HepG2 (cell line): Measurements from ENCODE around the gene GGA1. TPM values are rescaled to one million over a fixed set of nuclear protein-coding genes. Genes with fewer than 3 reads are reported as not detected.

Source experiments
- ATAC-seq: fragments of 200-7000 bp; cut with Tn5 transposase; 3 replicates; pipeline ENCODE4 v1.9.1; 2020; ENCODE audit warnings: mild to moderate bottlenecking, moderate library complexity
- BruUV-seq: library from RNA; stranded (reverse); fragments of 400-500 nt; replicated peaks from 2 replicates; lab custom pipeline; 2021; lab: Mats Ljungman, UMichigan
- CTCF ChIA-PET: fragments of 300-600 bp; formaldehyde crosslinking; extraction: SDS; loops from one replicate; lab custom pipeline; 2021; ENCODE audit warnings: low total read pairs, inconsistent platforms, low intra/inter-chr PET ratio; lab: Yijun Ruan, JAX
- POLR2A ChIA-PET: fragments of 350-600 bp; sonication (Branson Sonifier 250); formaldehyde crosslinking; loops from one replicate; lab custom pipeline; 2020; ENCODE audit warnings: antibody characterized with exemption, inconsistent platforms; lab: Yijun Ruan, JAX
- DNase-seq: peaks from one replicate; pipeline ENCODE4 v3.0.0-alpha.2; 2015; ENCODE audit warnings: low spot score
- FAIRE-seq: peaks from 3 replicates; lab custom pipeline; 2011; peaks lifted over from hg19 to GRCh38; lab: Jason Lieb, UNC
- H2AFZ ChIP-seq: one replicate; pipeline ENCODE4 v1.6.1; 2011; ENCODE audit warnings: low read length, inconsistent platforms
- H3K27ac ChIP-seq: fragments of 300-600 bp; 3 replicates; pipeline ENCODE4 v1.8.0; 2011; ENCODE audit warnings: mixed run types, mild to moderate bottlenecking, mixed read lengths, low read length, inconsistent platforms; ENCODE audit not compliant: insufficient read depth; ENCODE audit errors: extremely low read length
- H3K27me3 ChIP-seq, 2 experiments: fragments of 200-600 bp in 1 of 2; 2 replicates in 1 of 2; 3 replicates in 1 of 2; pipeline versions ENCODE4 v1.6.0 to v1.8.0; 2011; ENCODE audit warnings: low read length in 2 of 2, mild to moderate bottlenecking in 2 of 2, moderate library complexity in 2 of 2, inconsistent platforms in 1 of 2; ENCODE audit not compliant: insufficient read depth in 2 of 2, control insufficient read depth in 1 of 2
- H3K36me3 ChIP-seq, 2 experiments: fragments of 200-600 bp in 1 of 2; replicated peaks in 1 of 2; 2 replicates in 1 of 2; 3 replicates in 1 of 2; pipeline versions ENCODE4 v1.5.1 to v1.8.0; 2011; ENCODE audit warnings: low read length in 2 of 2, inconsistent platforms in 1 of 2; ENCODE audit not compliant: insufficient read depth in 2 of 2, control insufficient read depth in 1 of 2
- H3K4me1 ChIP-seq: 2 replicates; pipeline ENCODE4 v1.5.1; 2012; ENCODE audit warnings: low read length, inconsistent platforms; ENCODE audit not compliant: insufficient read depth
- H3K4me2 ChIP-seq: 2 replicates; pipeline ENCODE4 v1.6.0; 2011; ENCODE audit warnings: low read depth, low read length, inconsistent platforms
- H3K4me3 ChIP-seq, 3 experiments: fragments of 200-600 bp in 1 of 3; sonication (generic), shearing (Covaris generic) in 1 of 3; replicated peaks in 1 of 3; 2 replicates each; pipeline ENCODE4 v1.5.1; 2011 to 2016; ENCODE audit warnings: low read length in 3 of 3, inconsistent platforms in 2 of 3, low read depth in 2 of 3, mild to moderate bottlenecking in 2 of 3, control low read depth in 1 of 3, mixed read lengths in 1 of 3; ENCODE audit not compliant: insufficient read depth in 1 of 3
- H3K79me2 ChIP-seq: one replicate; pipeline ENCODE4 v1.6.1; 2011; ENCODE audit warnings: low read length, inconsistent platforms; ENCODE audit not compliant: insufficient read depth
- H3K9ac ChIP-seq: 2 replicates; pipeline ENCODE4 v1.6.0; 2011; ENCODE audit warnings: mild to moderate bottlenecking, low read depth, low read length, inconsistent platforms; ENCODE audit not compliant: insufficient read depth
- H3K9me3 ChIP-seq: 2 replicates; pipeline ENCODE4 v1.5.1; 2012; ENCODE audit warnings: mild to moderate bottlenecking, low read length
- H4K20me1 ChIP-seq: 2 replicates; pipeline ENCODE4 v1.6.0; 2011; ENCODE audit warnings: inconsistent platforms, mild to moderate bottlenecking, low read length, moderate library complexity; ENCODE audit not compliant: insufficient read depth
- AKAP8 ChIP-seq: sonication (generic); formaldehyde crosslinking; IDR thresholded peaks from 2 replicates; pipeline ENCODE4 v1.5.1; 2020; ENCODE audit warnings: mild to moderate bottlenecking, missing genetic modification reagents
- MEIS2 ChIP-seq: sonication (generic); formaldehyde crosslinking; IDR thresholded peaks from 2 replicates; pipeline ENCODE4 v1.9.0; 2021; ENCODE audit warnings: mild to moderate bottlenecking, missing genetic modification reagents
- MYC ChIP-seq: sonication (generic); formaldehyde crosslinking; IDR thresholded peaks from 2 replicates; pipeline ENCODE4 v1.9.0; 2021; ENCODE audit warnings: missing genetic modification reagents, borderline replicate concordance
- ZSCAN22 ChIP-seq: sonication (generic); formaldehyde crosslinking; IDR thresholded peaks from 2 replicates; pipeline ENCODE4 v1.4.0; 2020; ENCODE audit warnings: mild to moderate bottlenecking, missing genetic modification reagents
- WGBS: methylation state at CpG from one replicate; pipeline ENCODE4 v1.1.6; 2017; ENCODE audit warnings: low lambda C conversion rate; 5-methylcytosine and 5-hydroxymethylcytosine counted together
- in situ Hi-C: cut with HindIII; loops from 2 replicates; pipeline ENCODE4 v1.10.0; 2017; ENCODE audit warnings: low pct_unique_long_range_greater_than_20kb; ENCODE audit not compliant: extremely low pct_ligation_motif_present
- intact Hi-C: fragments of 100-400 bp; cut with micrococcal nuclease; formaldehyde crosslinking; loops from one replicate; pipeline ENCODE4 v1.10.0; 2022; ENCODE audit not compliant: unreplicated experiment
- polyA plus RNA-seq, 8 experiments: library from polyadenylated mRNA; depleted of rRNA in 3 of 8; stranded (reverse) in 7 of 8; unstranded in 1 of 8; fragments of >200 nt; fragmentation: Illumina TruSeq in 4 of 8; extraction: Trizol in 4 of 8; gene quantifications; 2 replicates each; pipeline versions ENCODE4 v1.2.1 to v1.2.3, GENCODE V29; 2011 to 2016; ENCODE audit warnings: low read depth in 4 of 8, missing spikeins in 1 of 8, mixed read lengths in 1 of 8; ENCODE audit not compliant: insufficient read depth in 1 of 8
- total RNA-seq, 5 experiments: library from RNA; depleted of rRNA; stranded (reverse); fragments of >200 nt; fragmentation: Illumina TruSeq; extraction: Trizol; gene quantifications; 2 replicates each; pipeline ENCODE4 v1.2.3, GENCODE V29; 2016; ENCODE audit warnings: low read depth in 1 of 5
- TF ChIP-seq, protein P1 (sequence below): sonication (generic); formaldehyde crosslinking; IDR thresholded peaks from 2 replicates; pipeline ENCODE4 v1.5.1; 2020; ENCODE audit warnings: mild to moderate bottlenecking, missing genetic modification reagents, moderate library complexity

The GGA1 gene
- total and polyA plus RNA-seq, 2 of the 13 experiments (the other 11 are each of a cell fraction or from before 2014, with no cell fraction given): 29.1 to 87.2 TPM

DNA sequence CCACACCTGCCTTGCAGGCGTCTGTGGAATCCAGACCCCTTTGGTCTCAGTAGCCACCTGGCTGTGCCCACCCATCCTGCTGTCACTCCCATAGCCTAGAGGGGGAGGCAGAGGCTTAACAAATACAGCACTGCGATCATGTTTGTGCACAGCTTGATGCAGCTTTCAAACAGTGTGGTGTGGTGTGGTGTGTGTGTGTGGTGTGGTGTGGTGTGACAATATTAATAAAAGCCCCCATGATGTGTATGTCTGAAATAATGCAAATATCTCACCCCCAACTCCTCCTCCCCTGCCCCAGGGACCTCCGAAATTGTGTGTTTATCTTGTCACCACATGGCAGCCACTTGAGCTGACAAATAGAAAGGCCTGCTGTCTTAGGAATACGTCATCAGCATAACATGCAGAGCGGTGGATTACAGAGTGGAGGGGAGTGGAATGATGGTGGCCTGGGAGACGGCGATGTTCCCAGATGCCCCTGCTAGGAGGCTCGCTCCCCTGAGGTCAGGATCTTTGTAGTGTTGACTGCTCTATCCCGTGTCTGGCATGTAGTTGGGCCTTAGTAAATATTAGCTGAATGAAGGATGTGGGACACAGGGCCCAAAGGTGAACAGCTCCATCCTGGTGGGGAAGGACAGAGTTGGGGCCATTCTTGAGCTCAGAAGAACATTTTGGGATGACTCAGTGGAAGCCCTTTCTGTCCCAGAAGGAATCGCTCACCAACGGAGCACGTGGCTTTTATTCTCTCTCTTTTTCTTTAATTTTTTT lies 52.7 kb downstream of the GGA1 start (continued):
- TF ChIP-seq, protein P1, sequence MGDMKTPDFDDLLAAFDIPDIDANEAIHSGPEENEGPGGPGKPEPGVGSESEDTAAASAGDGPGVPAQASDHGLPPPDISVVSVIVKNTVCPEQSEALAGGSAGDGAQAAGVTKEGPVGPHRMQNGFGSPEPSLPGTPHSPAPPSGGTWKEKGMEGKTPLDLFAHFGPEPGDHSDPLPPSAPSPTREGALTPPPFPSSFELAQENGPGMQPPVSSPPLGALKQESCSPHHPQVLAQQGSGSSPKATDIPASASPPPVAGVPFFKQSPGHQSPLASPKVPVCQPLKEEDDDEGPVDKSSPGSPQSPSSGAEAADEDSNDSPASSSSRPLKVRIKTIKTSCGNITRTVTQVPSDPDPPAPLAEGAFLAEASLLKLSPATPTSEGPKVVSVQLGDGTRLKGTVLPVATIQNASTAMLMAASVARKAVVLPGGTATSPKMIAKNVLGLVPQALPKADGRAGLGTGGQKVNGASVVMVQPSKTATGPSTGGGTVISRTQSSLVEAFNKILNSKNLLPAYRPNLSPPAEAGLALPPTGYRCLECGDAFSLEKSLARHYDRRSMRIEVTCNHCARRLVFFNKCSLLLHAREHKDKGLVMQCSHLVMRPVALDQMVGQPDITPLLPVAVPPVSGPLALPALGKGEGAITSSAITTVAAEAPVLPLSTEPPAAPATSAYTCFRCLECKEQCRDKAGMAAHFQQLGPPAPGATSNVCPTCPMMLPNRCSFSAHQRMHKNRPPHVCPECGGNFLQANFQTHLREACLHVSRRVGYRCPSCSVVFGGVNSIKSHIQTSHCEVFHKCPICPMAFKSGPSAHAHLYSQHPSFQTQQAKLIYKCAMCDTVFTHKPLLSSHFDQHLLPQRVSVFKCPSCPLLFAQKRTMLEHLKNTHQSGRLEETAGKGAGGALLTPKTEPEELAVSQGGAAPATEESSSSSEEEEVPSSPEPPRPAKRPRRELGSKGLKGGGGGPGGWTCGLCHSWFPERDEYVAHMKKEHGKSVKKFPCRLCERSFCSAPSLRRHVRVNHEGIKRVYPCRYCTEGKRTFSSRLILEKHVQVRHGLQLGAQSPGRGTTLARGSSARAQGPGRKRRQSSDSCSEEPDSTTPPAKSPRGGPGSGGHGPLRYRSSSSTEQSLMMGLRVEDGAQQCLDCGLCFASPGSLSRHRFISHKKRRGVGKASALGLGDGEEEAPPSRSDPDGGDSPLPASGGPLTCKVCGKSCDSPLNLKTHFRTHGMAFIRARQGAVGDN (CRISPR knock-in tag): peak; percentile 43
- TF ChIP-seq MYC (CRISPR knock-in tag): peak; percentile 33; the same call in 1 of the 2 replicates

DNA sequence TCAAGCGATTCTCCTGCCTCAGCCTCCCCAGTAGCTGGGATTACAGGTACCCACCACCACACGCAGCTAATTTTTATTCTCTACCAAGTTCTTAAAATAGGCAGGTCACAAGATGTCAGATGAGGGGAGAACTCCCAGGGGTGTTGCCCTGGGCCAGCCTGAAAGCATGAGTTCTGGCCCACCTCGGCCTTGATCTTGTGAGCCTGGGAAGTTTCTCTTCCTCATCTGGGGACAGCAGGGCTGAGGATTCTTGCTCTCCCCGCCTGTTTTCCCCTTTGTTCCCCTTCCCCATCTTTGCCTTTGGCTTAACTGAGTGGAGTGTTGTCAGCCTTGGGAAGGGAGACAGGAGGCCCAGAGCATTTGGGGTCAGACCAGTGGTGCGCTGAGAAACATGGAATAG lies 53.4 kb downstream of the GGA1 start:
- Histone ChIP-seq H3K4me2 (peak overlapping the region; percentile 44), H3K9me3 (no peaks in the 10 kb centered on the region), H3K9ac (0 out of 2 replicates have a peak overlapping the region, but pooled peaks have one; percentile 25), H3K36me3 (peaks cover 17 to 29% of the 10 kb centered on the region in 2 experiments), H3K27me3 (no peaks in the 10 kb centered on the region; a peak in 1 of 5 replicates), H3K79me2 (peaks cover 65% of the 10 kb centered on the region), H3K27ac (peak overlapping the region; percentile 41), H4K20me1 (peaks cover 59% of the 10 kb centered on the region), H3K4me3 (peak overlapping the region in 1 of 3 experiments; percentile 97; a peak in 1 of 6 replicates), H3K4me1 (peaks cover 64% of the 10 kb centered on the region), H2AFZ (no peak overlapping the region)
- ChIA-PET POLR2A (interaction anchor here (0.6 to 11.2 kb wide), 16 partner anchors 9 to 148 kb away, joined by 3 to 242 read pairs (median 4); partner anchors contain the start of genes GGA1, LGALS1, NOL12 and SH3BP1), CTCF (interaction anchor here (1.9 kb wide), 1 partner anchor 20 kb away, joined by 7 read pairs; no protein-coding TSS in a partner anchor)
- no peak for FAIRE-seq
- intact Hi-C loops: no loop called here
- 0 out of 2 replicates have a peak, but pooled peaks have one; percentile 28 for TF ChIP-seq ZSCAN22 (CRISPR knock-in tag)
- TF ChIP-seq MEIS2 (CRISPR knock-in tag): no peak
- TF ChIP-seq AKAP8 (CRISPR knock-in tag): 0 out of 2 replicates have a peak, but pooled peaks have one; percentile 13
- 53% methylated on average over 5 of the region's 5 CpGs for WGBS
- ATAC-seq: no peak
- DNase-seq: no peak
- BruUV-seq: no TSS peak
- in situ Hi-C loops: no loop called here
